ENCODE measurements around the gene PRX.
A peak's percentile ranks its signal among the peaks of the same experiment; 100 is the strongest.

PRX gene

GRCh38 chr19:40365613-40366401 is 47.4 kb downstream of the PRX start:
- DNase-seq (ENCODE audit: low read depth) = peak; percentile 52

- no peak for DNase-seq (ENCODE audit: low read depth)
These were observed 48.2 kb downstream of the PRX start for GRCh38 chr19:40365010-40365409.

- no peak for DNase-seq (ENCODE audit: low read depth)
These were observed 50.1 kb downstream of the PRX start for GRCh38 chr19:40363069-40363468.

- DNase-seq (ENCODE audit: low read depth) = no peak
These were observed 51.0 kb downstream of the PRX start for GRCh38 chr19:40362160-40362559.

GRCh38 chr19:40360708-40361241 is 52.4 kb downstream of the PRX start:
- DNase-seq (ENCODE audit: low read depth) = no peak

- DNase-seq (ENCODE audit: low read depth) = no peak
These were observed 53.0 kb downstream of the PRX start for GRCh38 chr19:40360020-40360707.

GRCh38 chr19:40358773-40359172 is 54.4 kb downstream of the PRX start:
- no peak for DNase-seq (ENCODE audit: low read depth)

- no peak for DNase-seq (ENCODE audit: low read depth)
These were observed 55.5 kb downstream of the PRX start for GRCh38 chr19:40357640-40358039.

- DNase-seq (ENCODE audit: low read depth) = no peak
These were observed 56.2 kb downstream of the PRX start for GRCh38 chr19:40356681-40357595.

GRCh38 chr19:40355975-40356680 is 57.0 kb downstream of the PRX start:
- DNase-seq (ENCODE audit: low read depth) = no peak

- DNase-seq (ENCODE audit: low read depth) = peak; percentile 73
These were observed 64.1 kb downstream of the PRX start for GRCh38 chr19:40348961-40349507.

- DNase-seq (ENCODE audit: low read depth) = peak; percentile 99
These were observed 64.9 kb downstream of the PRX start, which contains the start of the genes C19orf47 and PLD3 for GRCh38 chr19:40348125-40348913. Gene C19orf47 (minus strand): TSS chr19:40348397. CDS start chr19:40341857, 6,540 bp downstream. Gene PLD3 (plus strand): TSS chr19:40348695. CDS start chr19:40366484, 17,789 bp downstream.

GRCh38 chr19:40344422-40344821 is 68.8 kb downstream of the PRX start:
- DNase-seq (ENCODE audit: low read depth) = no peak
